Stimulated activated CD8-positive, alpha-beta memory T cell treated with anti-CD3 and anti-CD28 coated beads, Interleukin-15, amount 100 ng/mL, for 48 hours (primary cell): ENCODE data around the gene CACNB1.
"Not testable (repeated sequence)": the region's sequence is repeated elsewhere in the genome, so short reads cannot be mapped to it uniquely, and the experiment has no call there.

Experiments used
- DNase-seq, 2 donors: peaks; one replicate each; pipeline ENCODE4 v3.0.0-alpha.2; 2020; ENCODE audit warnings: low read depth in 2 of 2

Gene CACNB1

DNA sequence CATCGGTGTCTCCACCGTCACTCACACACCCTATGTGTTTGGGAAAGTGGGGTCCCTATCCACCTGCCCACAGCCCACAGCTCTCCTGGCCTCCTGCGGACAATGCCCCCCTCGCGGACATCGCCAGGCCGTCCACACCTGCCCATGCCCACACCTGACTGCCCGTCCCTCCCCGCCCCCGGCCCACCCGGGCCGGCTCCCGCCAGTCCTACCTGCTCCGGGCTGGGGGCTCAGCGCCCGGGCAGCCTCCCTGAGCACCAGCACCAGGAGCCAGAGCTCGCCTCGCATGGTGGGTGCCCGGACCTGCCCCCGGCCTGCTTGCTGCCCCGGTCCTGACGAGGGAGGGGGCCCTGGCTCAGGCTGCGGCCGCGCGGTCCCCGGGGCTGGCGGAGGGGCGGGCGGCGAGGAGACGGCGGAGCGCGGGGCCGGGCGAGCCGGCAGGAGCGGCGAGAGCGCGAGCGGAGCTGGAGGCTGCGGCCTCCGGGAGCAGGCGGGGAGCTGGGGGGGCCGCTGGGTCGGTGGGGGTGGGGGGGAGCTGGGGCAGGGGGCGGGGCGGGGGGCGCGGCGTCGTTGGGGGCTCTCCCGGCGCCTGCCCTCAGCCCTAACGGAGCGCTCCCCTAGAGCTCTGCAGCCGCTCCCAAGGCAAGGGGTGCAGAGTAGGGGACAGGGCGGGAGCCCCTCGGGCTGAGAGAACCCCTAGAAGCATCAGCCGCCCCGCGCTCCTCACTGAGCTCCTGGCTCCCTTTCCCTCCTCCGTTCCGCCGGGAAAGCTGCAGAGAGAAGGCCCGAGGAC lies 46.1 kb downstream of the CACNB1 start, which contains the start of gene PLXDC1:
Gene PLXDC1, minus strand, starts transcription at position 488 of the 793 bp plus-strand sequence. Its CDS starts 200 bp downstream, at position 288.
- no peak for DNase-seq

DNA sequence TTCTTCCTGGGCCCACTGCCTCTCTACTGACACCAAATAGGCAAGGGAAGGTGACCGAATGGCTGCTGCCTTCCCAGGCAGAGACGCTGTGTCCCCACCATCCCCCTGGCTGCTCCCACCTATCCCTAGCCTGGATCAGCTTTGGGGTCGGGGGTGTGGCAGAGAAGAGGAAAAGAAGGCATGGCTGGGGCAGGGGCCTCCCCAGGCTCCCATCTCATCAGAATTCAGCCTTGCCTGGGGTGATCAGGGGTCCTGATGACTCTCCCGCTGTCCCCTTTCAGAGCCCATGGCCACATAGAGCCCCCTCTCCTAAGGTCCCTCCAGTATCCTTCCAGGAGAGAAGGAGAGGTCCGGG lies 46.7 kb downstream of the CACNB1 start:
- DNase-seq = no peak

DNA sequence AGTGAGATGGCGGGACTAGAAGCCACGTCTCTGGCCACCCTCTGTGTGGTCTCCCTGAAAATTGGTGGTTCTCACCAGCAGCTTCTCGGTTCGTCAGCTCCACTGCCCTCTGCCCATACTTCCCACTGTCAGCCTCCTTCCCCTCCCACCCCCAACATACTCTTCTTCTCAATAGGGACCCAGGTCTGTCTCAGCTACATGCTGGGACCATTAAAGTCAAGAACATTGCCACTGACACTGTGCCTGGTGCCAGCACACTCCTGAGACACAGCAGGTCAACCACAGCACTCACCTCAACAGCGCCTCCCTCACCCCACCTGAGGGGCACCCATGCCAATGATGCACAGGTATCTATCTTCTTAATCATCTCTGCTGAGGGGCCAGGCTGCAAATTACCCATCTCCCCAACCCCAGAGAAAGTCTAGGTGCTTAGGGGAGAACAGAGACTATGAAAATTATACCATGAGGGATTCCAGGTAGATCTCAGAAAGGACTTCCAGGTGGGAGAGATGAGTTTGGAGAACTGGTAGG lies 47.3 kb downstream of the CACNB1 start:
- DNase-seq = no peak

GRCh38 chr17:39147221-39148185 lies 50.0 kb downstream of the CACNB1 start:
- DNase-seq = no peak

DNA sequence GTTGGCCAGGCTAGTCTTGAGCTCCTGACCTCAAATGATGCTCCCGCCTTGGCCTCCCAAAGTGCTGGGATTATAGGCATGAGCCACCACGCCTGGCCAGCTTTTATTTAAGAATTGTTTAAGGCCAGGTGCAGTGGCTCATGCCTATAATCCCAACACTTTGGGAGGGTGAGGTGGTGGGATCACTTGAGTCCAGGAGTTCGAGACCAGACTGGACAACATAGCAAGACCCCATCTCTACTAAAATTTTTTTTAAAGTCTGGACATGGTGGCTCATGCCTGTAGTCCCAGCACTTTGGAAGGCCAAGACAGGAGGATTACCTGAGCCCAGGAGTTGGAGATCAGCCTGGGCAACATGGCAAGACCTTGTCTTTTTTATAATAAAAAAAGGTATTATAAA lies 51.2 kb downstream of the CACNB1 start:
- no peak for DNase-seq

GRCh38 chr17:39145143-39145542 lies 52.3 kb downstream of the CACNB1 start:
- DNase-seq = no peak

DNA sequence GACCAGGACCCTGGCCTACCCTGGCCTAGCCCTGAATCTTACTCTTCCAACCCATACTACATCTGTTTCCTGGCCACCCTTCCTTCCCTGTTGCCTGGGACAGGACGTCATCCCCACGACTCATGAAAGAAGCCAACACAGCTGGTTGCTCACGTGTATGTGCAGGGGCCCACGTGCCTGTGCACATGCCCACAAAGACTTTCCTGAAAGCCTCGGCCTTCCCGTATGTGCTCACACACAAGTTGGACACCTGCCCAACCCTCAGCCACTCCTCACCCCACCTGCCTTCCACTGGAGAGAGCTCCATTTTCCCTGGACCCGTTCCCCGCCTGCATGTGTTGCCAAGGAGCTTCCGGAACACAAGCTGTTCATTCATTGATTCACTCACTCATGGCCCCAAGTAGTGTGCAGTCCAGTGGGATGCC lies 53.0 kb downstream of the CACNB1 start:
- DNase-seq = no peak

GRCh38 chr17:39143552-39144093 lies 53.8 kb downstream of the CACNB1 start:
- no peak for DNase-seq

GRCh38 chr17:39141915-39142664 lies 55.4 kb downstream of the CACNB1 start:
- no peak for DNase-seq

DNA sequence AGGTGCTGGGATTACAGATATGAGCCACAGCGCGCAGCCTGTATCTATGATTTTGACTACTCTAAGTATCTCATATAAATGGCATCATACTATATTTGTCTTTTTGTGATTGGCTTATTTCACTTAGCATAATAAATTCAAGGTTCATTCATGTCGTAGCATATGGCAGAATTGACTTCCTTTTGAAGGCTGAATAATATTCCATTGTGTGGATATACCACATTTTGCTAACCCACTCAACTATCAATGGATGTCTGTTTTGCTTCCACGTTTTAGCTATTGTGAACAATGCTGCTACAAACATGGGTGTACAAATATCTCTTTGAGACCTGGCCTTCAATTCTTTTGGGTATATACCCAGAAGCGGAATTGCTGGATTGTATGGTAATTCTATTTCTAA lies 56.2 kb downstream of the CACNB1 start:
- no peak for DNase-seq

- no peak for DNase-seq
Observed at GRCh38 chr17:39139561-39139960, 57.9 kb downstream of the CACNB1 start.

GRCh38 chr17:39139161-39139511 lies 58.3 kb downstream of the CACNB1 start:
- DNase-seq = no peak

- DNase-seq = no peak
Observed at GRCh38 chr17:39138431-39139160, 58.9 kb downstream of the CACNB1 start.

- no peak for DNase-seq
Observed at GRCh38 chr17:39134878-39135277, 62.6 kb downstream of the CACNB1 start.

DNA sequence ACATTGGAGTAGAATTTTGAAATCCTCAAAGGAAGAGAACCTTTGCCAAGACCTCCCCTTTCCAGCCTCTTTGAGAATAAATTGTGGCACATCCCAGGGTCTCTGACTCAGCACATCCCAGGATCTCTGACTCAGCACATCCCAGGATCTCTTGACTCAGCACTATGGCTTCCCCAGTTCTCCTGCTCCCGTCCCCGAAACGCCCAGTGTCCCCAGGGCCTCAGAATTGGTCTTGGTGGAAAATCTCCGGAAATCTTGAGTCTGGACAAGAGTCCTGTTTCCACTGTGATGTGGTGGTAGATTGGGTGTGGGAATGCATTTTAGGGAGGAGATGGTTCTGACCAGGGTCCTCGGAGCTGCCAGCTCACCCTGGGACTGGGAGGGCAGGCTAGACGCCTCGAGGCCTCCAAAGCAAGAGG lies 65.3 kb downstream of the CACNB1 start:
- DNase-seq = no peak

DNA sequence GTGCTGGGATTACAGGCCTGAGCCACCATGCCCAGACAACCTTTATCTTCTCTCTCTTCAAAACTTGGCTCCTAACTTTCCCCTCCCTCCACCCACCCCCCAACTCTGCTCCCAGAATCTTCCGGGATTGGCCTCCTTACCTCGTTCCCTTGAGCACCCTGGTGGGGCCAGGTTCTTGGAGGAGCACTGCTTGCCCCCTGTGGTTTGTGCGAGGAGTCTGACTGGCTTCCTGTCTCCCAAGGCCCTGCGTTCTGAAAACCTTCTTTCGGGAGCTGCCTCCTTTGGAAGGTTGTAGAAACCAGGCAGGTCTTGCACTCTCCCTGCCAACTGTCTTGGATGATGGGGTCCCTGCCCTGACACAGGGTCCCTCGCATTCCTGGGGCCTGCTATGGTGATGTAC lies 65.9 kb downstream of the CACNB1 start:
- DNase-seq = no peak

GRCh38 chr17:39130205-39130604 lies 67.3 kb downstream of the CACNB1 start:
- DNase-seq = no peak

DNA sequence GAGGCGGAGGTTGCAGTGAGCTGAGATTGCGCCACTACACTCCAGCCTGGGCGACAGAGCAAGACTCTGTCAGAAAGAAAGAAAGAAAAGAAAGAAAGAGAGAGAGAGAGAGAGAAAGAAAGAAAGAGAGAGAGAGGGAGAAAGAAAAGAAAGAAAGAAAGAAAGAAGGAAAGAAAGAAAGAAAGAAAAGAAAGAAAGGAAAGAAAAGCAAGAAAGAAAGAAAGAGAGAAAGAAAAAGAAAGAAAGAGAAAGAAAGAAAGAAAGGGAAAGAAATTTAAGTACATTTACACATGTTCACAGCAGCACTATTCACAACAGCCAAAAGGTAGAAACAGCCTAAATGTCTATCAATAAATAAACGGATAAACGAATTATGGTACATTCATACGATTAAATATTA lies 67.9 kb downstream of the CACNB1 start:
- not testable (repeated sequence) for DNase-seq

- DNase-seq = no peak
Observed at GRCh38 chr17:39126436-39126835, 71.0 kb downstream of the CACNB1 start.

DNA sequence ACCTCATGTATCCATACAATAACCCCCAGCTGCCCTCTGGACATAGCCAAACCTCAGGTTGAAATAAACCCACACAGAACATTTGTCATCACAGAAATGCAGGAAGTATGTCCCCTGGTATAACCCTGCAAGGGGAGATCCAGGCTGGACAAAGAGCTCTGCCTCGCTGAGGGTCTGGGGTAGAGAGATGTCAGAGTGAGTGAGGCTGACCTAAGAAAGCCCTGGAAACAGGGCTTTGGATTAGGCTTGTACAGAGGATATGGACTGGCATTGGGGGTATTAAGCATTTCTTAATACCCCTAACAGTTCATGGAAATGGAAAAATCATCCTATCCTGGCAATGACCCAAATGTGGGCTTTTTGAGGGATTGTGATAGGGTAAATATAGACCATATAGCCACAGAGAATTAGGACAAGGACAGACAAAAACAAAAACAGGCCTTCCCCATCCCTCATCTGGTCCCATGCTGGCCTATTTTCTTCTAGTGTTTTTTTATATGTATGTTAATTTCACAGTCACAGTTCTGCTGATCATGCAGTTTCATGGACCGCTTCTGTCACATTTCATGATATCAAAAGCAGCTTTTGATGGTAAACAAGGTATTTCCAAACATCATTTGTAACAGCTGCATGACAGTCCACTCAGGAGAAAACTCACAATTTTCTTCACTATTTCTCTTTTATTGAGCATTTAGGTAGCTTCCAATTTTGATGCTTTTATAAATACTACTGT lies 72.2 kb downstream of the CACNB1 start:
- no peak for DNase-seq
